Suprapubic skin (tissue), 4 donors: ENCODE data around the gene OSBPL3.

Experiments
- CTCF ChIP-seq, 2 donors: fragments of 200-600 bp in 1 of 2; fragments of 450-650 bp in 1 of 2; sonication (generic) in 1 of 2; IDR thresholded peaks; one replicate each; pipeline ENCODE4 v1.5.1; 2016 to 2019; ENCODE audit warnings: antibody characterized with exemption in 2 of 2, mild to moderate bottlenecking in 1 of 2, moderate library complexity in 1 of 2
- EP300 ChIP-seq: sonication (generic); formaldehyde crosslinking; IDR thresholded peaks from one replicate; pipeline ENCODE4 v1.6.1; 2017; ENCODE audit warnings: antibody characterized with exemption
- POLR2A ChIP-seq, 2 donors: fragments of 450-650 bp; IDR thresholded peaks; one replicate each; pipeline ENCODE4 v1.6.1; 2017; ENCODE audit warnings: antibody characterized with exemption in 2 of 2, mild to moderate bottlenecking in 2 of 2, moderate library complexity in 2 of 2
- POLR2AphosphoS5 ChIP-seq, 3 donors: sonication (generic); formaldehyde crosslinking; IDR thresholded peaks; one replicate each; pipeline ENCODE4 v1.6.1; 2017; ENCODE audit warnings: antibody characterized with exemption in 3 of 3

- no peak for TF ChIP-seq CTCF (IDR thresholded peaks at IDR 0.05)
- no peak for TF ChIP-seq POLR2AphosphoS5 (IDR thresholded peaks at IDR 0.05)
- no peak for TF ChIP-seq POLR2A (IDR thresholded peaks at IDR 0.05)
- no peak for TF ChIP-seq EP300
Measured at GRCh38 chr7:24992314-24992713, 12.3 kb upstream of the OSBPL3 start.
